Measurements from ENCODE around the gene ARHGEF9.

ARHGEF9 gene

GRCh38 chrX:63737131-63737921 lies 47.7 kb downstream of the ARHGEF9 start:
- Histone ChIP-seq H2AFZ (ENCODE audit: low read depth, low read length) (no peak overlapping the region), H4K20me1 (ENCODE audit: insufficient read depth, low read length) (no peaks in the 10 kb centered on the region; the same call in 1 of the 2 replicates), H3K27me3 (ENCODE audit: low read depth, low read length) (no peaks in the 10 kb centered on the region), H3K9ac (ENCODE audit: low read length) (no peak overlapping the region), H3K4me2 (ENCODE audit: low read length) (no peak overlapping the region), H3K79me2 (ENCODE audit: low read length) (no peaks in the 10 kb centered on the region), H3K27ac (ENCODE audit: low read length) (no peak overlapping the region), H3K4me3 (ENCODE audit: low read length) (no peak overlapping the region), H3K4me1 (ENCODE audit: low read length) (no peaks in the 10 kb centered on the region), H3K36me3 (replicated peaks; ENCODE audit: low read depth, low read length) (no peaks in the 10 kb centered on the region), H3K9me3 (ENCODE audit: insufficient read depth, low read length) (no peaks in the 10 kb centered on the region)
- TF ChIP-seq EZH2phosphoT487 (IDR thresholded peaks at IDR 0.05; ENCODE audit: low read depth) = no peak
- TF ChIP-seq CTCF (IDR thresholded peaks at IDR 0.05; ENCODE audit: low read depth, low read length) = no peak

GRCh38 chrX:63735882-63736281 lies 49.1 kb downstream of the ARHGEF9 start:
- Histone ChIP-seq H3K9ac (ENCODE audit: low read length) (no peak overlapping the region), H3K27me3 (ENCODE audit: low read depth, low read length) (no peaks in the 10 kb centered on the region), H3K79me2 (ENCODE audit: low read length) (no peaks in the 10 kb centered on the region), H3K36me3 (replicated peaks; ENCODE audit: low read depth, low read length) (no peaks in the 10 kb centered on the region), H2AFZ (ENCODE audit: low read depth, low read length) (no peak overlapping the region), H4K20me1 (ENCODE audit: insufficient read depth, low read length) (no peaks in the 10 kb centered on the region), H3K4me3 (ENCODE audit: low read length) (no peak overlapping the region), H3K9me3 (ENCODE audit: insufficient read depth, low read length) (no peaks in the 10 kb centered on the region), H3K4me1 (ENCODE audit: low read length) (no peaks in the 10 kb centered on the region), H3K27ac (ENCODE audit: low read length) (no peak overlapping the region), H3K4me2 (ENCODE audit: low read length) (no peak overlapping the region)
- TF ChIP-seq CTCF (IDR thresholded peaks at IDR 0.05; ENCODE audit: low read depth, low read length) = no peak
- TF ChIP-seq EZH2phosphoT487 (IDR thresholded peaks at IDR 0.05; ENCODE audit: low read depth) = no peak

GRCh38 chrX:63720293-63720692 lies 64.7 kb downstream of the ARHGEF9 start:
- no peak overlapping the region for H3K9ac ChIP-seq (ENCODE audit: low read length)
- no peak overlapping the region for H3K4me2 ChIP-seq (ENCODE audit: low read length)
- no peak overlapping the region for H3K4me3 ChIP-seq (ENCODE audit: low read length)
- no peak overlapping the region for H2AFZ ChIP-seq (ENCODE audit: low read depth, low read length)
- H3K79me2 ChIP-seq (ENCODE audit: low read length) = no peaks in the 10 kb centered on the region
- H3K27ac ChIP-seq (ENCODE audit: low read length) = no peak overlapping the region
- H4K20me1 ChIP-seq (ENCODE audit: insufficient read depth, low read length) = no peaks in the 10 kb centered on the region
- TF ChIP-seq CTCF (IDR thresholded peaks at IDR 0.05; ENCODE audit: low read depth, low read length) = no peak
- TF ChIP-seq EZH2phosphoT487 (IDR thresholded peaks at IDR 0.05; ENCODE audit: low read depth) = no peak
- no peaks in the 10 kb centered on the region for H3K4me1 ChIP-seq (ENCODE audit: low read length)
- no peaks in the 10 kb centered on the region for H3K9me3 ChIP-seq (ENCODE audit: insufficient read depth, low read length)
- peaks cover 6% of the 10 kb centered on the region for H3K36me3 ChIP-seq (replicated peaks; ENCODE audit: low read depth, low read length)
- no peaks in the 10 kb centered on the region for H3K27me3 ChIP-seq (ENCODE audit: low read depth, low read length)

GRCh38 chrX:63719633-63720032 lies 65.4 kb downstream of the ARHGEF9 start:
- no peak overlapping the region for H3K4me2 ChIP-seq (ENCODE audit: low read length)
- no peaks in the 10 kb centered on the region for H3K27me3 ChIP-seq (ENCODE audit: low read depth, low read length)
- H3K9ac ChIP-seq (ENCODE audit: low read length) = no peak overlapping the region
- H3K9me3 ChIP-seq (ENCODE audit: insufficient read depth, low read length) = no peaks in the 10 kb centered on the region
- no peaks in the 10 kb centered on the region for H3K4me1 ChIP-seq (ENCODE audit: low read length)
- no peak overlapping the region for H2AFZ ChIP-seq (ENCODE audit: low read depth, low read length)
- H4K20me1 ChIP-seq (ENCODE audit: insufficient read depth, low read length) = no peaks in the 10 kb centered on the region
- no peak for TF ChIP-seq EZH2phosphoT487 (IDR thresholded peaks at IDR 0.05; ENCODE audit: low read depth)
- no peak for TF ChIP-seq CTCF (IDR thresholded peaks at IDR 0.05; ENCODE audit: low read depth, low read length)
- H3K27ac ChIP-seq (ENCODE audit: low read length) = no peak overlapping the region
- no peaks in the 10 kb centered on the region for H3K79me2 ChIP-seq (ENCODE audit: low read length)
- no peak overlapping the region for H3K4me3 ChIP-seq (ENCODE audit: low read length)
- H3K36me3 ChIP-seq (replicated peaks; ENCODE audit: low read depth, low read length) = peaks cover 8% of the 10 kb centered on the region
